DOHH2 (cell line): ENCODE measurements around the gene TBRG1.

Experiments
- H3F3A ChIP-seq: fragments of 200-600 bp; sonication (generic), shearing (Covaris generic); 2 replicates; pipeline ENCODE4 v1.6.0; 2016; ENCODE audit warnings: antibody characterized with exemption, mild to moderate bottlenecking; ENCODE audit not compliant: control insufficient read depth, insufficient read depth
- H3K27ac ChIP-seq: fragments of 200-600 bp; sonication (generic); 2 replicates; pipeline ENCODE4 v1.5.1; 2014; ENCODE audit warnings: low read depth, mild to moderate bottlenecking, low read length, moderate library complexity
- H3K27me3 ChIP-seq: fragments of 200-600 bp; sonication (generic); 2 replicates; pipeline ENCODE4 v1.6.1; 2014; ENCODE audit warnings: mild to moderate bottlenecking, low read length, mixed read lengths; ENCODE audit not compliant: control insufficient read depth
- H3K36me3 ChIP-seq: fragments of 200-600 bp; sonication (generic); 2 replicates; pipeline ENCODE4 v1.6.1; 2014; ENCODE audit warnings: mild to moderate bottlenecking, low read length, moderate library complexity, mixed read lengths; ENCODE audit not compliant: control insufficient read depth
- H3K4me1 ChIP-seq: fragments of 200-600 bp; sonication (generic); 2 replicates; pipeline ENCODE4 v1.6.1; 2014; ENCODE audit warnings: mild to moderate bottlenecking, low read length, mixed read lengths; ENCODE audit not compliant: control insufficient read depth
- H3K4me2 ChIP-seq: fragments of 200-600 bp; sonication (generic); 2 replicates; pipeline ENCODE4 v1.6.0; 2014; ENCODE audit warnings: mild to moderate bottlenecking, low read length, moderate library complexity
- H3K4me3 ChIP-seq: fragments of 200-600 bp; sonication (generic); 2 replicates; pipeline ENCODE4 v1.5.1; 2014; ENCODE audit warnings: mild to moderate bottlenecking, low read length, mixed read lengths
- H3K79me2 ChIP-seq: fragments of 200-600 bp; sonication (generic); 2 replicates; pipeline ENCODE4 v1.6.1; 2014; ENCODE audit warnings: mild to moderate bottlenecking, low read length, mixed read lengths; ENCODE audit not compliant: control insufficient read depth
- H3K9me2 ChIP-seq: fragments of 200-600 bp; sonication (generic); replicated peaks from 2 replicates; pipeline ENCODE4 v1.6.1; 2014; ENCODE audit warnings: mild to moderate bottlenecking, low read length, mixed read lengths; ENCODE audit not compliant: control insufficient read depth
- H3K9me3 ChIP-seq: fragments of 200-600 bp; sonication (generic); 2 replicates; pipeline ENCODE4 v1.6.1; 2014; ENCODE audit warnings: antibody characterized with exemption, low read length, mixed read lengths; ENCODE audit not compliant: control insufficient read depth, insufficient read depth
- H4K20me1 ChIP-seq: fragments of 200-600 bp; sonication (generic); 2 replicates; pipeline ENCODE4 v1.6.0; 2014; ENCODE audit warnings: low read depth, mild to moderate bottlenecking, antibody characterized with exemption, low read length, moderate library complexity; ENCODE audit not compliant: control insufficient read depth, insufficient read depth
- CTCF ChIP-seq: fragments of 200-600 bp; sonication (generic); IDR thresholded peaks from one replicate; pipeline ENCODE4 v1.5.1; 2014; ENCODE audit warnings: antibody characterized with exemption, mild to moderate bottlenecking, low read depth, low read length; ENCODE audit not compliant: poor library complexity, severe bottlenecking
- EZH2phosphoT487 ChIP-seq: fragments of 200-600 bp; sonication (generic); IDR thresholded peaks from 2 replicates; pipeline ENCODE4 v1.6.1; 2017; ENCODE audit warnings: borderline replicate concordance, mild to moderate bottlenecking, antibody characterized with exemption, low read length, moderate library complexity, mixed read lengths

The TBRG1 gene

GRCh38 chr11:124592627-124593026, 30.0 kb upstream of the TBRG1 start:
- no peak overlapping the region for H3K4me2 ChIP-seq
- H3K4me1 ChIP-seq = no peaks in the 10 kb centered on the region
- TF ChIP-seq EZH2phosphoT487 (no peak), CTCF (no peak)
- H4K20me1 ChIP-seq = no peaks in the 10 kb centered on the region
- no peaks in the 10 kb centered on the region for H3K36me3 ChIP-seq
- H3K27me3 ChIP-seq = peaks cover 16% of the 10 kb centered on the region
- H3K27ac ChIP-seq = no peak overlapping the region
- H3K9me3 ChIP-seq = no peaks in the 10 kb centered on the region
- H3K9me2 ChIP-seq = no peaks in the 10 kb centered on the region
- H3K79me2 ChIP-seq = no peaks in the 10 kb centered on the region
- H3K4me3 ChIP-seq = no peak overlapping the region
- H3F3A ChIP-seq = no peaks in the 10 kb centered on the region

GRCh38 chr11:124595302-124595701, 27.4 kb upstream of the TBRG1 start:
- no peak overlapping the region for H3K4me2 ChIP-seq
- no peaks in the 10 kb centered on the region for H3K4me1 ChIP-seq
- H3K27me3 ChIP-seq = peaks cover 18% of the 10 kb centered on the region
- no peaks in the 10 kb centered on the region for H3F3A ChIP-seq
- H3K9me3 ChIP-seq = no peaks in the 10 kb centered on the region
- H4K20me1 ChIP-seq = no peaks in the 10 kb centered on the region
- H3K36me3 ChIP-seq = no peaks in the 10 kb centered on the region
- H3K27ac ChIP-seq = no peak overlapping the region
- no peak overlapping the region for H3K4me3 ChIP-seq
- TF ChIP-seq CTCF = no peak
- TF ChIP-seq EZH2phosphoT487 = no peak
- no peaks in the 10 kb centered on the region for H3K79me2 ChIP-seq
- no peaks in the 10 kb centered on the region for H3K9me2 ChIP-seq

- H3K4me1 ChIP-seq = no peaks in the 10 kb centered on the region
- no peaks in the 10 kb centered on the region for H3K9me3 ChIP-seq
- H3K4me3 ChIP-seq = no peak overlapping the region
- H3K27ac ChIP-seq = no peak overlapping the region
- TF ChIP-seq CTCF (no peak), EZH2phosphoT487 (no peak)
- no peaks in the 10 kb centered on the region for H3F3A ChIP-seq
- no peak overlapping the region for H3K4me2 ChIP-seq
- H3K79me2 ChIP-seq = no peaks in the 10 kb centered on the region
- H4K20me1 ChIP-seq = no peaks in the 10 kb centered on the region
- H3K9me2 ChIP-seq = no peaks in the 10 kb centered on the region
- peaks cover 18% of the 10 kb centered on the region for H3K27me3 ChIP-seq
- H3K36me3 ChIP-seq = no peaks in the 10 kb centered on the region
Measured at GRCh38 chr11:124597626-124598025, 25.0 kb upstream of the TBRG1 start.
